G401.6 (cell line): ENCODE results near the gene COL19A1.
"Not testable (repeated sequence)": the region's sequence is repeated elsewhere in the genome, so short reads cannot be mapped to it uniquely, and the experiment has no call there.

Experiments
- FAIRE-seq: peaks from 2 replicates; lab custom pipeline; 2012; peaks lifted over from hg19 to GRCh38; lab: Jason Lieb, UNC

Gene COL19A1

GRCh38 chr6:69973138-69973537 is 106.8 kb downstream of the COL19A1 start:
- no peak for FAIRE-seq

- FAIRE-seq, result no peak
These were observed 107.4 kb downstream of the COL19A1 start for GRCh38 chr6:69973763-69974162.

- no peak for FAIRE-seq
These were observed 107.8 kb downstream of the COL19A1 start for GRCh38 chr6:69974193-69974592.

GRCh38 chr6:69976591-69977090 is 110.3 kb downstream of the COL19A1 start:
- no peak for FAIRE-seq

- FAIRE-seq, result no peak
These were observed 114.3 kb downstream of the COL19A1 start for GRCh38 chr6:69980624-69981023.

- FAIRE-seq, result no peak
These were observed 118.2 kb downstream of the COL19A1 start for GRCh38 chr6:69984506-69984905.

- no peak for FAIRE-seq
These were observed 118.8 kb downstream of the COL19A1 start for GRCh38 chr6:69985180-69985579.

GRCh38 chr6:69987550-69987949 is 121.2 kb downstream of the COL19A1 start:
- FAIRE-seq, result no peak

GRCh38 chr6:69988458-69989126 is 122.2 kb downstream of the COL19A1 start:
- FAIRE-seq, result no peak

GRCh38 chr6:69994251-69994650 is 127.9 kb downstream of the COL19A1 start:
- FAIRE-seq, result no peak

GRCh38 chr6:70008189-70008588 is 141.8 kb downstream of the COL19A1 start:
- FAIRE-seq, result no peak

GRCh38 chr6:70010339-70010738 is 144.0 kb downstream of the COL19A1 start:
- not testable (repeated sequence) for FAIRE-seq

GRCh38 chr6:70023201-70023600 is 156.8 kb downstream of the COL19A1 start:
- FAIRE-seq, result not testable (repeated sequence)

GRCh38 chr6:70028246-70028645 is 161.9 kb downstream of the COL19A1 start:
- no peak for FAIRE-seq

- FAIRE-seq, result no peak
These were observed 162.6 kb downstream of the COL19A1 start for GRCh38 chr6:70028926-70029325.

- FAIRE-seq, result no peak
These were observed 167.4 kb downstream of the COL19A1 start for GRCh38 chr6:70033781-70034180.

GRCh38 chr6:70037445-70037844 is 171.1 kb downstream of the COL19A1 start:
- FAIRE-seq, result no peak

- no peak for FAIRE-seq
These were observed 174.4 kb downstream of the COL19A1 start for GRCh38 chr6:70040766-70041165.

GRCh38 chr6:70041411-70041810 is 175.1 kb downstream of the COL19A1 start:
- no peak for FAIRE-seq

GRCh38 chr6:70045413-70045812 is 179.1 kb downstream of the COL19A1 start:
- FAIRE-seq, result no peak

- no peak for FAIRE-seq
These were observed 185.1 kb downstream of the COL19A1 start for GRCh38 chr6:70051197-70052124.

GRCh38 chr6:70059039-70059719 is 192.8 kb downstream of the COL19A1 start:
- FAIRE-seq, result no peak

GRCh38 chr6:70060680-70061079 is 194.3 kb downstream of the COL19A1 start:
- FAIRE-seq, result no peak
